ENCODE data around the gene KRT9. TPM values are rescaled to one million over a fixed set of nuclear protein-coding genes. Genes with fewer than 3 reads are reported as not detected.

The KRT9 gene
- polyA plus RNA-seq, 2 of the 4 experiments (the other 2 are of a cell fraction) = not detected

DNA sequence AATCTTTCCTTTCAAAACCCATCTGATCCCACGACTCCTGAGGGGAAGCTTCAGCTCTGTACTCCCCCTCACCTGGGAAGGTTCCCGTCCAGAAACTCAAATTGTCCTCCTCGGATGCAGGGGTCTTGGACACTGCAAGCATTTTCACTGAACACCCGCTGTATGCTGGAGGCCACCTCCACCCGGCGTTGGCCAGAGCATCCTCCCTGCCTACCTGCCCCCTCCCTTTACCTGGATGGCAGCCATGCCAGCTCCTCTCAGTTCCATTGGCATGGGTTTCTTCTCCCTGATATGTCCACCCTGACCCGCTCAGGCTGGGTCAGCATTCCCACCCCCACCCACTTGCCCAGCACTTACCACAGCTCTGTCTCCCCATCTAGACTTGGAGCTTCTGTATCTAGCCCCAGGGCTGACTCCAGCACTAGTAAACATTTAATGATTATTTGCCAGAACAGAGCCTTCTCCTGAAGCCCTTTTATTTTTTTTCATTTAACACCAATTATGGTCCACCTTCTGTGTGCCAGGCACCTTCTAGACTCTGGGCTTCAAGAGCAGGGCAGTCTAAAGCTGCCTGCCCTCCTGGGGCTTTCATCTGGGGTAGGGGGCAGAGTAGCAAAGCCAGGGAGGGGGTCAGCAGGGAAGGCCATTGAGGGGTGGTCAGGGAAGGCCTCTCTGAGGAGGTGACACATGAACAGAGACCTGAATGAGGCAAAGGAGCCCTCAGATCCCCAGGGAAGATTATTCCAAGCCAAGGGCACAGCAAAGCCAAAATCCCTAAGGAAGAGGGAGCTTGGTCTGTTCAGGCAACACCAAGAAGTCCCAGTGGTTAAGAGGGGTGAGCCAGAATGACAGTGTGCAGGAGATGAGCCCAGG, 34.9 kb downstream of the KRT9 start:
- 81% methylated on average over 7 of the region's 7 CpGs for WGBS (ENCODE audit: missing lambda C conversion rate)

DNA sequence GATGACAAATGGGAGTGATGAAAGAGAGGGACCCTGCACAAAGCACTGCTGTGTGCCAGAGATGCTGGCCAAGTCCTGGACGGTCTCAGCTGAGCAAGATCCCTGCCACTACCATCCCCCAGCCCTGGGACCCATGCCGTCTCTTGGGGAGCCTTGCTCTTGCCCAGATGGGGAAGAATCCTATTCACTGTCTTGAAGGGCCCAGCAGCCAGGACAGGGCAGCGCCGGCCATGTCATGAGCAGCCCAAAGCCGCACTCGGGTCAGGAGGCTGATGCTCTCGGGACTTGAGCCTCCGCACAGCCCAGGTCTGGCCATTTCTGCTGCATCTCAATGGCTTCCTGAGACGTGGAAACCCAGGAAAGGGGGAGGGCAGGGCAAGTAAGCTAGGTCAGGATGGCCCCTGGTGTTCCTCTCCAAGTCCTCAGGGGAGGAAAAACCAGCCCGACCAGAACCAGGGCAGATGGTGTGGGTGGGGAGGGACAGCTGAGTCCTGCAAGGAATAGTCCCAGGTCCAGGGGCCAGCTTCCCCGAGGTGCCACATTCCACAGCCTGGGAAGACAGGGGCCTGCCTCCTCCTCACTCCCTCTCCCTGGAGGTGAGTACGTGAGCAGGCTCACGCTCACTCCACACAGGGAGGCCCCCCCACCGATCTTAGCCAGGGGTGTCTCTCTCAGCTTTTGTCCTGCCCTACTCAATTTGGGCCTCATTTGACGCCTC, 35.9 kb downstream of the KRT9 start:
- POLR2A ChIA-PET = no interaction called here
- H3K4me1 ChIP-seq = peaks cover 18% of the 10 kb centered on the region

More for the DNA sequence above, 34.9 kb downstream of the KRT9 start:
- Histone ChIP-seq H3K4me2 (no peak overlapping the region), H3K9me3 (no peaks in the 10 kb centered on the region), H3K27ac (peak overlapping the region in 1 of 2 experiments; percentile 28; a peak in 2 of 6 replicates), H3K4me1 (peaks cover 16% of the 10 kb centered on the region; the same call in 2 of the 3 replicates), H3K4me3 (no peak overlapping the region)
- ATAC-seq = no peak
- no peak for FAIRE-seq
- ChIA-PET CTCF (interaction anchor here (0.6 to 8.1 kb wide), 8 partner anchors 7 to 681 kb away, joined by 3 to 141 read pairs (median 4); no protein-coding TSS in a partner anchor), POLR2A (no interaction called here)
- TF ChIP-seq CBX2 (IDR thresholded peaks at IDR 0.05; ENCODE audit: borderline replicate concordance, low read depth) (no peak), CHD2 (IDR thresholded peaks at IDR 0.05; ENCODE audit: low read length, partially characterized antibody) (no peak), JUN (IDR thresholded peaks at IDR 0.05) (no peak), FOSL2 (IDR thresholded peaks at IDR 0.05) (no peak), FOSL2 (CRISPR knock-in tag; IDR thresholded peaks at IDR 0.05) (no peak), HOXA7 (CRISPR knock-in tag; IDR thresholded peaks at IDR 0.05) (no peak), EHF (CRISPR knock-in tag; IDR thresholded peaks at IDR 0.05) (no peak), SMC3 (IDR thresholded peaks at IDR 0.05) (no peak), ZFP36 (IDR thresholded peaks at IDR 0.05; ENCODE audit: borderline replicate concordance, partially characterized antibody) (no peak)
- TF ChIP-seq, protein P1, sequence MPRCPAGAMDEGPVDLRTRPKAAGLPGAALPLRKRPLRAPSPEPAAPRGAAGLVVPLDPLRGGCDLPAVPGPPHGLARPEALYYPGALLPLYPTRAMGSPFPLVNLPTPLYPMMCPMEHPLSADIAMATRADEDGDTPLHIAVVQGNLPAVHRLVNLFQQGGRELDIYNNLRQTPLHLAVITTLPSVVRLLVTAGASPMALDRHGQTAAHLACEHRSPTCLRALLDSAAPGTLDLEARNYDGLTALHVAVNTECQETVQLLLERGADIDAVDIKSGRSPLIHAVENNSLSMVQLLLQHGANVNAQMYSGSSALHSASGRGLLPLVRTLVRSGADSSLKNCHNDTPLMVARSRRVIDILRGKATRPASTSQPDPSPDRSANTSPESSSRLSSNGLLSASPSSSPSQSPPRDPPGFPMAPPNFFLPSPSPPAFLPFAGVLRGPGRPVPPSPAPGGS (IDR thresholded peaks at IDR 0.05) = no peak
- DNase-seq (ENCODE audit: low read depth in 1 of 2, low spot score in 1 of 2) = no peak

More for the DNA sequence above, 35.9 kb downstream of the KRT9 start:
- no peak for DNase-seq (ENCODE audit: low read depth in 1 of 2, low spot score in 1 of 2)
- H3K4me3 ChIP-seq = no peak overlapping the region
- no peak for FAIRE-seq
- TF ChIP-seq JUN (IDR thresholded peaks at IDR 0.05) (no peak), RFX5 (IDR thresholded peaks at IDR 0.05) (no peak), ZNF302 (CRISPR knock-in tag; IDR thresholded peaks at IDR 0.05) (no peak), POLR2AphosphoS2 (conservative IDR thresholded peaks at IDR 0.05; ENCODE audit: low read length) (no peak), CBX2 (IDR thresholded peaks at IDR 0.05; ENCODE audit: borderline replicate concordance, low read depth) (no peak), HDAC2 (IDR thresholded peaks at IDR 0.05) (no peak), RNF2 (IDR thresholded peaks at IDR 0.05; ENCODE audit: borderline replicate concordance, low read depth) (no peak), HOXB5 (CRISPR knock-in tag; IDR thresholded peaks at IDR 0.05) (no peak), HOXA7 (CRISPR knock-in tag; IDR thresholded peaks at IDR 0.05) (no peak), ESRRA (IDR thresholded peaks at IDR 0.05; ENCODE audit: borderline replicate concordance, low read length) (no peak), MYC (IDR thresholded peaks at IDR 0.05; ENCODE audit: borderline replicate concordance, low read length) (no peak), RCOR1 (IDR thresholded peaks at IDR 0.05; ENCODE audit: low read depth, low read length) (no peak), PHF8 (IDR thresholded peaks at IDR 0.05; ENCODE audit: borderline replicate concordance, low read depth) (no peak), CHD4 (IDR thresholded peaks at IDR 0.05; ENCODE audit: borderline replicate concordance) (no peak), ZC3H11A (IDR thresholded peaks at IDR 0.05) (no peak), EP300 (IDR thresholded peaks at IDR 0.05) (no peak), ZSCAN20 (CRISPR knock-in tag; IDR thresholded peaks at IDR 0.05) (no peak)
- TF ChIP-seq, protein P2, sequence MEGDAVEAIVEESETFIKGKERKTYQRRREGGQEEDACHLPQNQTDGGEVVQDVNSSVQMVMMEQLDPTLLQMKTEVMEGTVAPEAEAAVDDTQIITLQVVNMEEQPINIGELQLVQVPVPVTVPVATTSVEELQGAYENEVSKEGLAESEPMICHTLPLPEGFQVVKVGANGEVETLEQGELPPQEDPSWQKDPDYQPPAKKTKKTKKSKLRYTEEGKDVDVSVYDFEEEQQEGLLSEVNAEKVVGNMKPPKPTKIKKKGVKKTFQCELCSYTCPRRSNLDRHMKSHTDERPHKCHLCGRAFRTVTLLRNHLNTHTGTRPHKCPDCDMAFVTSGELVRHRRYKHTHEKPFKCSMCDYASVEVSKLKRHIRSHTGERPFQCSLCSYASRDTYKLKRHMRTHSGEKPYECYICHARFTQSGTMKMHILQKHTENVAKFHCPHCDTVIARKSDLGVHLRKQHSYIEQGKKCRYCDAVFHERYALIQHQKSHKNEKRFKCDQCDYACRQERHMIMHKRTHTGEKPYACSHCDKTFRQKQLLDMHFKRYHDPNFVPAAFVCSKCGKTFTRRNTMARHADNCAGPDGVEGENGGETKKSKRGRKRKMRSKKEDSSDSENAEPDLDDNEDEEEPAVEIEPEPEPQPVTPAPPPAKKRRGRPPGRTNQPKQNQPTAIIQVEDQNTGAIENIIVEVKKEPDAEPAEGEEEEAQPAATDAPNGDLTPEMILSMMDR (IDR thresholded peaks at IDR 0.05) = no peak
- 83% methylated on average over 15 of the region's 15 CpGs for WGBS (ENCODE audit: missing lambda C conversion rate)
- CTCF ChIA-PET = interaction anchor here (0.6 to 8.1 kb wide), 8 partner anchors 8 to 680 kb away, joined by 3 to 141 read pairs (median 4); no protein-coding TSS in a partner anchor
- no peak overlapping the region for H3K27ac ChIP-seq
- H3K9me3 ChIP-seq = no peaks in the 10 kb centered on the region
- no peak; a peak in 1 of 6 replicates for ATAC-seq
- no peak overlapping the region for H3K4me2 ChIP-seq

Data from A549 (cell line).